ENCODE measurements around the gene EDEM2.
A peak's percentile ranks its signal among the peaks of the same experiment; 100 is the strongest.
"Not testable (repeated sequence)": the region's sequence is repeated elsewhere in the genome, so short reads cannot be mapped to it uniquely, and the experiment has no call there.

EDEM2 gene, protein sequence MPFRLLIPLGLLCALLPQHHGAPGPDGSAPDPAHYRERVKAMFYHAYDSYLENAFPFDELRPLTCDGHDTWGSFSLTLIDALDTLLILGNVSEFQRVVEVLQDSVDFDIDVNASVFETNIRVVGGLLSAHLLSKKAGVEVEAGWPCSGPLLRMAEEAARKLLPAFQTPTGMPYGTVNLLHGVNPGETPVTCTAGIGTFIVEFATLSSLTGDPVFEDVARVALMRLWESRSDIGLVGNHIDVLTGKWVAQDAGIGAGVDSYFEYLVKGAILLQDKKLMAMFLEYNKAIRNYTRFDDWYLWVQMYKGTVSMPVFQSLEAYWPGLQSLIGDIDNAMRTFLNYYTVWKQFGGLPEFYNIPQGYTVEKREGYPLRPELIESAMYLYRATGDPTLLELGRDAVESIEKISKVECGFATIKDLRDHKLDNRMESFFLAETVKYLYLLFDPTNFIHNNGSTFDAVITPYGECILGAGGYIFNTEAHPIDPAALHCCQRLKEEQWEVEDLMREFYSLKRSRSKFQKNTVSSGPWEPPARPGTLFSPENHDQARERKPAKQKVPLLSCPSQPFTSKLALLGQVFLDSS
- 24.9 to 53.6 (median 36.6) reads per million in 9 experiments for total RNA-seq

DNA sequence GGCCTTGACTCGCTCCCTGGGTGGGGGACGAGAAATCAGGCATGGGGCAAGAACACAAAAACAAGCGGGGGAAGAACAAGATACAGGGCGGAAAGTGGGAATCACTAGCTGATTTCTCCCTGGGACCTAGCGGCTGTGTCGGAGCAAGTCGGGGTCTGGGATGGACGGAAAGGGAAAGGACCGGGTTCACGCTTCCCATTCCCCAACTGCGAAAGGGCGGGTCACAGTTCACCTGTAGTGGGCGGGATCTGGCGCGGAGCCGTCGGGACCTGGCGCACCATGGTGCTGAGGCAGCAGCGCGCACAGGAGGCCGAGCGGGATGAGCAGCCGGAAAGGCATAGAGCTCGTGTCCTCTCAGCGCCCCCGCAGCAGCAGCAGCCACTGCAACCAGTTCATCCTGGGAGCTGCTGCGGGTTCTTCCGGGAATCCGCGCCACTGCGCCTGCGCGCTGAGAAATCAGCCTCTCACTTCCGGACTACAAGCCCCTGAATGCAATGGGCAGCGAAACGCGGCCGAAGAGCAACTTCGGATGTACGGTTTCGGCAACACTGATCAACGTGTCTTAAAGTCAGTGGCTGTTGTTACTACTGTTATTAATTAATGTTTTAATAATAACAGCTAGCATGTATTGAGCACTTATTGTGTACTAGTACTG lies at the start of gene EDEM2:
TSS of gene EDEM2 (minus strand) at position 417 of the 655 bp plus-strand sequence. CDS start at position 339, 78 bp downstream.
- H3K4me1 Mint-ChIP-seq (ENCODE audit: low read depth in 2 of 2) = peaks cover 27 to 31% of the 10 kb centered on the region in 2 donors

DNA sequence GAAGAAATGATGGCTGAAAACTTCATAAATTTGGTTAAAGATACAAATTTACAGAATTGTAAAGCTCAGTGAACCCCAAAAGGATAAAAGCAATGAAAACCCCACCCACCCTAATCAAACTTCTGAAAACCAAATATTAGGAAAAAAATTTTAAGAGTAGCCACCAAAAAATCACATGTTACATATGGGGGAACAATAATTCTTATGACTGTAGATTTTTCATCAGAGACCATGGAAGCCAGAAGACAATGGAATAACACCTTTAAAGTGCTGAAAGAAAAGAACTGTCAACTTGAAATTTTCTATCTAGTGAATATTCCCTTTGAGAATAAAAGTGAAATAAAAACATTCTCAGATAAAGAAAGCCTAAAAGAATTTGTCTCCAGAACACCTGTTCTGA lies 49.2 kb upstream of the EDEM2 start:
- Mint-ChIP-seq H3K36me3 (ENCODE audit: insufficient read depth) (no peaks in the 10 kb centered on the region), H3K4me1 (ENCODE audit: low read depth in 2 of 2) (no peaks in the 10 kb centered on the region), H3K4me3 (no peak overlapping the region), H3K9me3 (no peaks in the 10 kb centered on the region), H3K27ac (no peak overlapping the region), H3K27me3 (no peaks in the 10 kb centered on the region)
- ATAC-seq (replicated peaks) (no peak), DNase-seq (no peak)

More for the DNA sequence above, at the start of gene EDEM2:
- peak; percentile 87 to 91 (median 89) for DNase-seq
- peak; percentile 75 for ATAC-seq (replicated peaks)
- H3K36me3 Mint-ChIP-seq (ENCODE audit: insufficient read depth) = peaks cover 28% of the 10 kb centered on the region
- H3K27me3 Mint-ChIP-seq = no peaks in the 10 kb centered on the region
- peak within 1 kb of the TSS; percentile 95 to 96 for H3K4me3 Mint-ChIP-seq
- H3K27ac Mint-ChIP-seq = peak within 1 kb of the TSS; percentile 92 to 97
- H3K9me3 Mint-ChIP-seq = no peaks in the 10 kb centered on the region

DNA sequence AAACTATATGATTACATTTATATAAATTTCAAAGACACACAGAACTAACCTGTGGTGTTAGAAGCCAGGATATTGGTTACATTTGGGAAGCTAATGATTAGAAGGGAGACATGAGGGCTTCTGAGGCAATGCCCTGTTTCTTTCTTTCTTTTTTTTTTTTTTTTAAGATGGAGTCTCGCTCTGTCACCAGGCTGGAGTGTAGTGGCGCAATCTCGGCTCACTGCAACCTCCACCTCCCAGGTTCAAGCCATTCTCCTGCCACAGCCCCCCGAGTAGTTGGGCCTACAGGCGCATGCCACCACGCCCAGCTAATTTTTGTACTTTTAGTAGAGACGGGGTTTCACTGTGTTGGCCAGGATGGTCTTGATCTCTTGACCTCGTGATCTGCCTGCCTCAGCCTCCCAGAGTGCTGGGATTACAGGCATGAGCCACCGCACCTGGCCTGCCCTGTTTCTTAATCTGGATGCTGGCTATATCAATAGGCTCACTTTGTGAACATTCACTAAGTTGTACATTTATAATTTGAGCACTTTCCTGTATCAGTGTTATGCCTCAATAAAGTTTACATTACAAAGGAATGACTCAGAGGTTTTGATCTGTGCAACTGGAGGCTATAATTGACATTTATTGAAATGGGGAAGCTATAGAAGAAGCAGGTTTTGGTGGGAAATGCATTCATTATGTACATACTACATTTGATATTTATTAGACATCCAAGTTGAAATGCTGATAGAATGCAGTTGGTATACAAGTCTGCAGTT lies 46.1 kb upstream of the EDEM2 start:
- not testable (repeated sequence) for ATAC-seq (replicated peaks); H3K4me3 Mint-ChIP-seq; H3K4me1 Mint-ChIP-seq (ENCODE audit: low read depth in 2 of 2)

DNA sequence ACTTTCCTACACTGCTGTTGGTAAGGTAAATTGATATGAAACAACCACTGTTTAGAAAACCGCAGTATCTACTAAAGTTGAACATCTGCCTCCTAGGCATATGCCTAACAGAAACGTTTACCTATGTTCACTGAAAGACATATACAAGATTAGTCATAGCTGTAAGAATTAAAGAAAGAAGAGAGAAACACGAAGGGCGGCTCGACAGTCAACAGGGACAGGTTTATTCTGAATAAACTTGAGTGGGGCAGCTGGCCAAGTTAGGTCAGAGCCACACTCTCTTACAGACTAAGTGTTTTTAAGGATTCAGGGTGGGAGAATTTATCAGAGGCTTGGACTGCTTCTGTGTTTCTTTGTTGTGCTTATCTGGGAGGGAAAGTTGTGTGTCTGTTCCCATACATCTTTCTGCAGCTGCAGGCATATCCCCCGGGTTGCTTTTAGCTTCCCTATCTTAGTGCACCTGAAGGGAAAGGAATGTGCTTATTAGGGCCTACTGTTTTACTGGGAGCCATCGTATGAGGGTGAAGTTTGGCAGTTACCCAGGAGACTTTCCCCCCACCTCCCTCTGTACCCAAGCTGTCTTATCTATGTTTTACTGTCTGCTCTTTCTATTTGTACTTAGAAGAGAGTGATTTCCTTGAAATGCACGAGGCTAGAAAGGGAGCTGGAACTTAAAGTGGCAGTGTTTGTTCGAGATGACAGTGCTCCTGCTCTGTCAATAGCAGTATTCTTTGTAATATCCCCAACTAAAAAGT lies 45.2 kb upstream of the EDEM2 start:
- H3K9me3 Mint-ChIP-seq = peaks cover 0 to 5% of the 10 kb centered on the region in 2 donors
- ATAC-seq (replicated peaks) (no peak), DNase-seq (no peak)
- H3K4me3 Mint-ChIP-seq = no peak overlapping the region
- no peak overlapping the region for H3K27ac Mint-ChIP-seq
- no peaks in the 10 kb centered on the region for H3K4me1 Mint-ChIP-seq (ENCODE audit: low read depth in 2 of 2)
- H3K27me3 Mint-ChIP-seq = no peaks in the 10 kb centered on the region
- no peaks in the 10 kb centered on the region for H3K36me3 Mint-ChIP-seq (ENCODE audit: insufficient read depth)

More for the DNA sequence above, 46.1 kb upstream of the EDEM2 start:
- not testable (repeated sequence) for DNase-seq; H3K27ac Mint-ChIP-seq; H3K9me3 Mint-ChIP-seq; H3K27me3 Mint-ChIP-seq; H3K36me3 Mint-ChIP-seq (ENCODE audit: insufficient read depth)

DNA sequence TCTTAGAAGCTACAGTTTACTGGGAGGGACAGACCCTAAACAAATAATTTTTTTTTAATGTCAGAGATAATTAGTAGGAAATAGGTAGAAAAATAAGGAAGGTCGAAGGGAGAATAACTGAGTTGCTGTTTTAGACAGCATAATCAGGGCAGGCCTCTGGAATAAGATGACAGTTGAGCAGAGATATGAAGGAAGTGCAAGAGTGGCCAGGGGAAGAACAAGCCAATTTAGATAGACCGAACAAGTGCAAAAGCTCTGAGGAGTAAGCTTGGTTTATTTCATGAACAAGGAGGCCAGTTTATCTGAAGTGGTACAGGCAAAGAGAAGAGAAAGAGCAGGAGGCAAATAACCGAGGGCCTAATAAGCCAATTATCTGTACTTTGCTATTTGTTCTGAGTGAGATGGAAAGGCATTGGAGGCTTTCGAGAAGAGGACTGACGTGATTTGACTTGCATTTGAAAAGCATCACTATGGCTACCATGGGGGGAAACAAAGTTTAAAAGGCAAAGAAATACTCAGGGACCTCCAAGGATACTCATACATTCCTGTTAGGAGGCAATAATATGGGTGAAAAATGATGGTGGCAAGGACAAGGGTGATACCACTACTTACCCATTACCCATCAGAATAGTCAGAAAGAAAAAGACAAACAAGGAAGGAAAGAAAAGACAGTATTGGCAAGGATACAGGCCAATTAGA lies 44.4 kb upstream of the EDEM2 start:
- Mint-ChIP-seq H3K36me3 (ENCODE audit: insufficient read depth) (no peaks in the 10 kb centered on the region), H3K4me1 (ENCODE audit: low read depth in 2 of 2) (no peaks in the 10 kb centered on the region), H3K27ac (peak overlapping the region in 1 of 2 donors; percentile 3), H3K4me3 (no peak overlapping the region), H3K9me3 (peaks cover 0 to 5% of the 10 kb centered on the region in 2 donors), H3K27me3 (no peaks in the 10 kb centered on the region)
- DNase-seq (no peak), ATAC-seq (replicated peaks) (no peak)

DNA sequence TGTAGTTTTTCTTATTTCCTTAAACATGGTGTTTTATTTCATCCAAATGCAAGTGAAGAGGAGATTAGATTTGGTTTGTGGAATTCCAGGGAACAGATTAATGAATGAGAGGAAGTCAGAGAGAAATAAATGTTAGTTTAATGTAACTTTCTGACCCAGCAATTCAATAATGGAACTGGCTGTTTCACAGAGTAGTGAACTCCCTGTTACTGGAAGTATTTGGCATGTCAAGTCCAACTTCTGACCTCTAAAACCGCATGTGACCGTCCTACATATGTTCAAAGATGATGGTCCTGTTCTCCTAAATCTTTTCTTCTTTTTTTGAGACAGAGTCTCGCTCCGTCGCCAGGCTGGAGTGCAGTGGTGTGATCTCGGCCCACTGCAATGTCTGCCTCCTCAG lies 43.4 kb upstream of the EDEM2 start:
- no peaks in the 10 kb centered on the region for H3K4me1 Mint-ChIP-seq (ENCODE audit: low read depth in 2 of 2)
- no peak for DNase-seq
- H3K4me3 Mint-ChIP-seq = no peak overlapping the region
- H3K27me3 Mint-ChIP-seq = no peaks in the 10 kb centered on the region
- H3K27ac Mint-ChIP-seq = peak overlapping the region in 1 of 2 donors; percentile 3
- no peaks in the 10 kb centered on the region for H3K36me3 Mint-ChIP-seq (ENCODE audit: insufficient read depth)
- ATAC-seq (replicated peaks) = no peak
- H3K9me3 Mint-ChIP-seq = peaks cover 0 to 5% of the 10 kb centered on the region in 2 donors

DNA sequence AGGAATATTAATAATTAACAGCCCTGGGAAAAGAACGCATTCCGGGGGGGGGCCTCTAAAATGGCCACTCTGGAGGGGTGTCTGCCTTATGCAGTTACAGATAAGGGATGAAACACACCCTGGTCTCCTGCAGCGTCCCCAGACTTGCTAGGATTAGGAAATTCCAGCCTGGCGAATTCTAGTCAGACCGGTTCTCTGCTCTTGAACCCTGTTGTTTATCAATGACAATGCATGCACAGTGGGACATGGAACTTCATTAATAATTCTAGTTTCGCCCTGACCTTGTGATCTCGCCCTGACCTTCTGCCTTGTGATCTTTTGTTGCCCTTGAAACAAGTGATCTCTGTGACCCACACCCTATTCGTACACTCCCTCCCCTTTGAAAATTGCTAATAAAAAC lies 42.1 kb upstream of the EDEM2 start:
- not testable (repeated sequence) for H3K27me3 Mint-ChIP-seq; H3K4me1 Mint-ChIP-seq (ENCODE audit: low read depth in 2 of 2); ATAC-seq (replicated peaks); H3K9me3 Mint-ChIP-seq; DNase-seq; H3K4me3 Mint-ChIP-seq; H3K27ac Mint-ChIP-seq; H3K36me3 Mint-ChIP-seq (ENCODE audit: insufficient read depth)

DNA sequence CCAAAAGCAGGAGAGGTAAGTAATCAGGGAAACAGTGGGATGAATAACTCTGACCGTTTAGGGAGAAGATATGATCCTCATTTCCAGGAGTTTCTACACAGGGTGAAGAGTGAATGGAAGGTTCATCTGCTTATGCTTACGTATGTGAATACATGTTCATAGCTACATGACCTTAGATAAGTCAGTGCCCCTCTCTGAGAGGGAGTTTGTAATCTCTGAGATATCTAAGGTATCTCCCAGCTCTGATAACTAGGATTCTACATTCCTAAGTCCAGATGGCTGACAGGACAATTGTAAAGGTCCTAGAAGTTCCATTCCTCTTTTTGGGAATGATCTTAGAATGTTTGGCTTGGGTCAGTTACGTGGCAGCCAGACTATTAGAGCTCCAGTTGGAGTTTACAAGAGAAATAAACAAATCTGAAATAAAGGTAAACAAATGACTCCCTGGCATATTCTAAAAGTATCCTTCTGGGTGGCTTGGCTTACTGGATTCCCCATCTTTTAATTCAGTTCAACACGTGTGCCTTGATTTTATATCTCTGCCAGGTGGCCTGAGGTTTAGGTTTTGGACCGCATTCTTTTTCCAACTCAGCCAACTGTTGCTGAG lies 40.6 kb upstream of the EDEM2 start:
- no peak for DNase-seq
- Mint-ChIP-seq H3K27me3 (no peaks in the 10 kb centered on the region), H3K9me3 (peaks cover 0 to 5% of the 10 kb centered on the region in 2 donors), H3K27ac (no peak overlapping the region), H3K4me3 (no peak overlapping the region), H3K4me1 (ENCODE audit: low read depth in 2 of 2) (no peaks in the 10 kb centered on the region), H3K36me3 (ENCODE audit: insufficient read depth) (no peaks in the 10 kb centered on the region)
- no peak for ATAC-seq (replicated peaks)

DNA sequence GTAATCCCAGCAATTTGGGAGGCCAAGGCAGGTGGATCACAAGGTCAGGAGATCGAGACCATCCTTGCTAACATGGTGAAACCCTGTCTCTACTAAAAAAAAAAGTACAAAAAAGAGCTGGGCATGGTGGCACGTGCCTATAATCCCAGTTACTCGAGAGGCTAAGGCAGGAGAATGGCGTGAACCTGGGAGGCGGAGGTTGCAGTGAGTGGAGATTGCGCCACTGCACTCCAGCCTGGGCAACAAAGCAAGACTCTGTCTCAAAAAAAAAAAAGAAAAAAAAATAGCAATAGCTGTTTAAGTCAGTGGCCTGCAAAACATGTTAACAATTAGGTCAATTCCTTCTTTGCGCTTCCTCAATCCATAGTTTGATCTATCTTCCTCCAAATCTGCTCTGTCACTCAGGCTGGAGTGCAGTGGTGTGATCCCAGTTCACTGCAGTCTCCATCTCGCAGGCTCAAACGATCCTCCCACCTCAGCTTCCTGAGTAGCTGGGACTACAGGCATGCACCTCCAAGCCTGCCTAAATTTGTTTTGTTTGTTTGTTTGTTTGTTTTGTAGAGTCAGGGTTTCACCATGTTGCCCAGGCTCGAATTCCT lies 39.7 kb upstream of the EDEM2 start:
- not testable (repeated sequence) for ATAC-seq (replicated peaks); DNase-seq; H3K36me3 Mint-ChIP-seq (ENCODE audit: insufficient read depth); H3K27ac Mint-ChIP-seq; H3K27me3 Mint-ChIP-seq; H3K9me3 Mint-ChIP-seq; H3K4me3 Mint-ChIP-seq; H3K4me1 Mint-ChIP-seq (ENCODE audit: low read depth in 2 of 2)

DNA sequence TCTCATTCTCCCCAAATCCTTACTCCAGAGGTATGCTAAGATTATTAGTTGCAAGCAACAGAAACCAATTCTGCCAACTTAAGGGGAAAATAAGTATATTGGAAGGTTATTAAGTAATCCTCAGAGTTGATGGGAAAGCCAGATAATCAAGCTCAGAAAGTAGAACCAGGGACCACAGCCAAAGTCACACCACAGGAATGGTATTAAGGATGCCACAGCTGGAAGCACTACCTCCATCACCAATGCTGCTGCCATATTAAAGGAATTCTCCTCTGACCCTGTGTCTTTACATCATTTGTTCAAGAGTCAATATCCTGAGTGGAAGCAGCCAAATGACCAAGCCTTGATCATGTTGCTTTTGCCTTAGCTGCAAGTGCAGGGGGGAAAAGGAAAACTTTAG lies 34.6 kb upstream of the EDEM2 start:
- ATAC-seq (replicated peaks) = no peak
- Mint-ChIP-seq H3K27ac (no peak overlapping the region), H3K9me3 (no peaks in the 10 kb centered on the region), H3K4me1 (ENCODE audit: low read depth in 2 of 2) (no peaks in the 10 kb centered on the region), H3K27me3 (no peaks in the 10 kb centered on the region), H3K36me3 (ENCODE audit: insufficient read depth) (peaks cover 8% of the 10 kb centered on the region), H3K4me3 (no peak overlapping the region)
- DNase-seq = no peak

DNA sequence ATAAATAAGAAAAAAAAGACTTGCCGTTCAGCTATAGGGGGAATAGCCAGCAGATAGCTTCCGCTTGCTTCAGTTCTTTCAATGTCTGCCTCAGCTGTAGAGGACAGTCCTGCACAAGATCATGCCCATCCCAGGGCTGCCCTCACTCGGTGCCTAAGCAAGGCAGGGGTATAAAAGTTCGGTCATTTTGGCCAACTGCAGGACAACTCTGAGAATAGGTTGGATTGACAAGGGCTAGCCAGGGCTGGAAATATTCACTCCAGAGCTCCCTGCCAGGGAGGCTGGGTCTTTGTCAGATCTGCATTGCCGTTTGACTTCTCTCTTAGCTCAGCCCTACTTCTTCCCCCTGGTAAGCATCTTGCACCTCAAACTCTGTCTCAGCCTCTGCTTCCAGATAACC lies 33.1 kb upstream of the EDEM2 start:
- Mint-ChIP-seq H3K9me3 (no peaks in the 10 kb centered on the region), H3K4me1 (ENCODE audit: low read depth in 2 of 2) (no peaks in the 10 kb centered on the region), H3K36me3 (ENCODE audit: insufficient read depth) (peaks cover 13% of the 10 kb centered on the region), H3K27me3 (no peaks in the 10 kb centered on the region), H3K27ac (no peak overlapping the region), H3K4me3 (no peak overlapping the region)
- DNase-seq (no peak), ATAC-seq (replicated peaks) (no peak)

Measured in effector memory CD8-positive, alpha-beta T cell (primary cell).